MM.1S (cell line): ENCODE results near the gene FAM117A.

Experiments used
- DNase-seq: peaks from one replicate; pipeline ENCODE4 v3.0.0-alpha.2; 2015
- H2AFZ ChIP-seq: fragments of 300-600 bp; sonication (generic); 2 replicates; pipeline ENCODE4 v1.6.0; 2016; ENCODE audit warnings: antibody characterized with exemption, low read length
- H3F3A ChIP-seq: fragments of 300-600 bp; sonication (generic); 2 replicates; pipeline ENCODE4 v1.6.1; 2016; ENCODE audit warnings: mild to moderate bottlenecking, antibody characterized with exemption, low read length, moderate library complexity, mixed read lengths; ENCODE audit not compliant: insufficient read depth
- H3K27ac ChIP-seq: fragments of 300-600 bp; sonication (generic); 2 replicates; pipeline ENCODE4 v1.5.1; 2016; ENCODE audit warnings: mild to moderate bottlenecking, low read length
- H3K27me3 ChIP-seq: fragments of 300-600 bp; sonication (generic); replicated peaks from 2 replicates; pipeline ENCODE4 v1.6.0; 2016; ENCODE audit warnings: low read length; ENCODE audit not compliant: insufficient read depth
- H3K36me3 ChIP-seq: fragments of 300-600 bp; sonication (generic); replicated peaks from 2 replicates; pipeline ENCODE4 v1.6.1; 2016; ENCODE audit warnings: mild to moderate bottlenecking, low read length, mixed read lengths; ENCODE audit not compliant: insufficient read depth
- H3K4me1 ChIP-seq: fragments of 300-600 bp; sonication (generic); 2 replicates; pipeline ENCODE4 v1.6.1; 2016; ENCODE audit warnings: low read length, mixed read lengths
- H3K4me2 ChIP-seq: fragments of 300-600 bp; sonication (generic); 2 replicates; pipeline ENCODE4 v1.6.0; 2016; ENCODE audit warnings: low read depth, low read length
- H3K4me3 ChIP-seq: fragments of 300-600 bp; sonication (generic); 2 replicates; pipeline ENCODE4 v1.5.1; 2016; ENCODE audit warnings: low read length, mixed read lengths
- H3K79me2 ChIP-seq: fragments of 300-600 bp; sonication (generic); 2 replicates; pipeline ENCODE4 v1.6.1; 2016; ENCODE audit warnings: mixed run types, low read length, mixed read lengths
- H3K9ac ChIP-seq: fragments of 300-600 bp; sonication (generic); 2 replicates; pipeline ENCODE4 v1.6.1; 2016; ENCODE audit warnings: low read length, mixed read lengths
- H3K9me2 ChIP-seq: fragments of 300-600 bp; sonication (generic); replicated peaks from 2 replicates; pipeline ENCODE4 v1.6.1; 2016; ENCODE audit warnings: mild to moderate bottlenecking, low read length, mixed read lengths; ENCODE audit not compliant: insufficient read depth
- H3K9me3 ChIP-seq: fragments of 300-600 bp; sonication (generic); replicated peaks from 2 replicates; pipeline ENCODE4 v1.6.1; 2016; ENCODE audit warnings: mild to moderate bottlenecking, low read length, mixed read lengths; ENCODE audit not compliant: insufficient read depth
- H4K20me1 ChIP-seq: fragments of 300-600 bp; sonication (generic); 2 replicates; pipeline ENCODE4 v1.6.1; 2016; ENCODE audit warnings: mild to moderate bottlenecking, low read length, moderate library complexity, mixed read lengths; ENCODE audit not compliant: insufficient read depth
- EZH2 ChIP-seq: fragments of 300-600 bp; sonication (generic); optimal IDR thresholded peaks from 2 replicates; pipeline ENCODE3; 2017; ENCODE audit warnings: low read depth, mild to moderate bottlenecking, antibody characterized with exemption, low read length, mixed read lengths
- EZH2phosphoT487 ChIP-seq: fragments of 300-600 bp; sonication (generic); IDR thresholded peaks from 2 replicates; pipeline ENCODE4 v1.6.1; 2018; ENCODE audit warnings: antibody characterized with exemption, low read length
- TF ChIP-seq, protein P1 (sequence below): fragments of 300-600 bp; sonication (generic); IDR thresholded peaks from 2 replicates; pipeline ENCODE4 v1.5.1; 2016; ENCODE audit warnings: antibody characterized with exemption, low read length, mixed read lengths

FAM117A gene

DNA sequence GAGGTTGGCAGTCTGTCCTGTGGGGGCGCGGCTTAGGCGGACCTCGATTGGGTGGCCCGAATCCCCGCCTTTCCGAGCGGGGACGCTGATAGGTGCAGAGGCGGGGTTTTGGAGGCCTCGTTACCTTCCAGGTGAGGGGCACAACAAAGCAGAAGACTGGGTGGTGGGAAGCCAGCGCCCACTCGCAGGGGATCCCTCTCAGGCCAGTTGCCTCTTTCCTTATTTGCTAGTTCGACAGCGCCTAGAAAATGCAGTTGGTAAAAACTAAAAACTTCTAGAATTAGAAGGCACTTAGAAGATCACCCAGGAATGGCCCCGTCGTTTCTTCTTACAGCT lies 25.3 kb upstream of the FAM117A start:
- peaks cover 19% of the 10 kb centered on the region for H4K20me1 ChIP-seq
- H3K27me3 ChIP-seq: no peaks in the 10 kb centered on the region
- H3K4me3 ChIP-seq: peak overlapping the region; percentile 99
- no peak for TF ChIP-seq EZH2phosphoT487
- TF ChIP-seq EZH2: no peak
- TF ChIP-seq, protein P1, sequence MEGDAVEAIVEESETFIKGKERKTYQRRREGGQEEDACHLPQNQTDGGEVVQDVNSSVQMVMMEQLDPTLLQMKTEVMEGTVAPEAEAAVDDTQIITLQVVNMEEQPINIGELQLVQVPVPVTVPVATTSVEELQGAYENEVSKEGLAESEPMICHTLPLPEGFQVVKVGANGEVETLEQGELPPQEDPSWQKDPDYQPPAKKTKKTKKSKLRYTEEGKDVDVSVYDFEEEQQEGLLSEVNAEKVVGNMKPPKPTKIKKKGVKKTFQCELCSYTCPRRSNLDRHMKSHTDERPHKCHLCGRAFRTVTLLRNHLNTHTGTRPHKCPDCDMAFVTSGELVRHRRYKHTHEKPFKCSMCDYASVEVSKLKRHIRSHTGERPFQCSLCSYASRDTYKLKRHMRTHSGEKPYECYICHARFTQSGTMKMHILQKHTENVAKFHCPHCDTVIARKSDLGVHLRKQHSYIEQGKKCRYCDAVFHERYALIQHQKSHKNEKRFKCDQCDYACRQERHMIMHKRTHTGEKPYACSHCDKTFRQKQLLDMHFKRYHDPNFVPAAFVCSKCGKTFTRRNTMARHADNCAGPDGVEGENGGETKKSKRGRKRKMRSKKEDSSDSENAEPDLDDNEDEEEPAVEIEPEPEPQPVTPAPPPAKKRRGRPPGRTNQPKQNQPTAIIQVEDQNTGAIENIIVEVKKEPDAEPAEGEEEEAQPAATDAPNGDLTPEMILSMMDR: no peak
- H3K79me2 ChIP-seq: peaks cover 64% of the 10 kb centered on the region
- peaks cover 5% of the 10 kb centered on the region for H3F3A ChIP-seq
- H3K27ac ChIP-seq: no peak overlapping the region
- peaks cover 7% of the 10 kb centered on the region; the same call in 1 of the 2 replicates for H3K36me3 ChIP-seq
- H3K9me2 ChIP-seq: no peaks in the 10 kb centered on the region
- no peak overlapping the region for H3K9ac ChIP-seq
- no peak for DNase-seq
- peak overlapping the region; percentile 84 for H3K4me2 ChIP-seq
- no peaks in the 10 kb centered on the region for H3K9me3 ChIP-seq
- no peak overlapping the region for H2AFZ ChIP-seq
- H3K4me1 ChIP-seq: peaks cover 12% of the 10 kb centered on the region

DNA sequence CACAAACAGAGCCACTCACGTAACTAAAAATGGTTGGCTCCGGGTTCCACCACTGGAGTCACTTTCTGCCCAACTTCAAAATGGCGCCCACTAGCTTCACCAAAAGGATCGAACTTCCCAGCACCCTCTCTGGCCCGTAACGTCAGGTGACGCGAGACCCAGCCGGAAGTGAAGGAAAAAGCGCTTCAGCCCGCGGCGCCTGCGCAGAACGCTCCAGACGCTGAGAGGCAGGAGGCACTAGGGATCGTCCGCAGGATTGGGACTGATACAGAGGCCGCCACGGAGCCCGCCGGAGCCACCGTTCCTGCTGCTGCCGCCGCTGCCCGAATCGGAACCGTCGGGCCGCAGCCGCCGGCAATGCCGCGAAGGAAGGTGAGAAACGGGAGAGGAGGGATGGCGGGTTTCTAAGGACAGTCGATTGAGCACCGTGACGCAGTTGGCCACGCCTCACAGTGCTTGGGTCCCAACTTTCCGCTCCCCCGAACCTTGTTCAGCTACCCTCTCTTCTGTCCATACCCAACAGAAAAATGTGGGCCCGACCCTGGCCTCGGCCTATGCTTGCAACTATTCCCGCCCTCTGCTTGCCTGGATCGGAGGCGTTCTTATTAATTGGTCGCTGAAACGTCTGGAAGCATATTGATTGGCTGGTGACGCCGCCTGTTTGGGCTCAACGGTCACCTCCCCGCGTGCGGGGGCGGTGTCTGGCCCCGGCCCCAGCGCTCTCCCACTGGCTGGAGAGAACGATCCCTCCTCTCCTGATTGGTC lies 24.7 kb upstream of the FAM117A start, which contains the start of gene KAT7:
KAT7 (plus strand) TSS at position 204 of the 765 bp plus-strand sequence; CDS start at position 358, 154 bp downstream.
- Histone ChIP-seq H3K27me3 (no peaks in the 10 kb centered on the region), H4K20me1 (peaks cover 19% of the 10 kb centered on the region), H3K79me2 (peaks cover 58% of the 10 kb centered on the region), H3K36me3 (peaks cover 3% of the 10 kb centered on the region; the same call in 1 of the 2 replicates), H3K4me1 (peaks cover 12% of the 10 kb centered on the region), H3K9me2 (no peaks in the 10 kb centered on the region), H3F3A (peaks cover 5% of the 10 kb centered on the region), H3K9me3 (no peaks in the 10 kb centered on the region), H3K4me3 (peak within 1 kb of the TSS; percentile 99), H3K27ac (peak within 1 kb of the TSS; percentile 92), H3K4me2 (peak within 1 kb of the TSS; percentile 94), H3K9ac (peak within 1 kb of the TSS; percentile 99), H2AFZ (peak within 1 kb of the TSS; percentile 82)
- TF ChIP-seq, protein P1: no peak
- TF ChIP-seq EZH2phosphoT487 (no peak), EZH2 (no peak)
- DNase-seq: peak; percentile 99

DNA sequence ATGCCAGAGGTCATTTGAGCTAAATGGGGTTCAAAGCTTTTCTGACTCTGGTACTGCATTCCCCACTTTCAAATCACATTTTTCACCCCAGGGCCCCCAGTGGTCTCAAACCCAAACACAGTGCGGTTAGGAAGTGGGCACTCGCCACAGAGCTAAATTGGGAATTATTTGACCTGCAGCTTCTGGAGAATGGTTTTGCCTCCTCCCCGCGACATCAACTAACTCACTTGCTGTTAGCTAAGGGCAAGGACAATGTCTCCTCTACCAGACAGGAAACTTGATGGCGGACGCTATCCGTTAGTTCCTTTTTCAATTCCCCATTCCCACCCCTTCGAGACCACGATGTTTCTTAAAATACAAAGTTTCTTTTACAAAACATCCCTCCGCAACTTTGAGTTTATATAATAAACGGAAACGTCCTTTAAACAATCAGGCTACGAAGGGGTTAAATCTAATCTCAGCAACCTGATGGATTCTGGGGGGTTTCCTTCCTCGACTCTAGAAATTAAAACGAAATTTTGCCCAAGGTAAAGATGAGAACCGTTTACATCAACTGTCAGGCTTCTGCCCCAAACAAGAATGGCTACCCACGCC lies 24.1 kb upstream of the FAM117A start:
- Histone ChIP-seq H3K4me1 (peaks cover 12% of the 10 kb centered on the region), H3K27me3 (no peaks in the 10 kb centered on the region), H3K9ac (peak overlapping the region; percentile 99), H3K9me3 (no peaks in the 10 kb centered on the region), H3F3A (peaks cover 5% of the 10 kb centered on the region), H4K20me1 (peaks cover 19% of the 10 kb centered on the region), H3K4me2 (peak overlapping the region; percentile 94), H3K9me2 (no peaks in the 10 kb centered on the region), H3K36me3 (no peaks in the 10 kb centered on the region; the same call in 1 of the 2 replicates), H3K79me2 (peaks cover 52% of the 10 kb centered on the region), H2AFZ (peak overlapping the region; percentile 81), H3K27ac (peak overlapping the region; percentile 92; the same call in 1 of the 2 replicates), H3K4me3 (peak overlapping the region; percentile 99)
- TF ChIP-seq, protein P1: no peak
- no peak for TF ChIP-seq EZH2
- TF ChIP-seq EZH2phosphoT487: no peak
- DNase-seq: peak; percentile 20
